Suprapubic skin (tissue), 4 donors: Measurements from ENCODE around the gene UBASH3A.

ENCODE experiments used
- POLR2A ChIP-seq, 2 donors: fragments of 450-650 bp; IDR thresholded peaks; one replicate each; pipeline ENCODE4 v1.6.1; 2017; ENCODE audit warnings: antibody characterized with exemption in 2 of 2, mild to moderate bottlenecking in 2 of 2, moderate library complexity in 2 of 2
- POLR2AphosphoS5 ChIP-seq, 3 donors: sonication (generic); formaldehyde crosslinking; IDR thresholded peaks; one replicate each; pipeline ENCODE4 v1.6.1; 2017; ENCODE audit warnings: antibody characterized with exemption in 3 of 3
- TF ChIP-seq, protein P1 (sequence below), 2 donors: fragments of 200-600 bp in 1 of 2; fragments of 450-650 bp in 1 of 2; sonication (generic) in 1 of 2; IDR thresholded peaks; one replicate each; pipeline ENCODE4 v1.5.1; 2016 to 2019; ENCODE audit warnings: antibody characterized with exemption in 2 of 2, mild to moderate bottlenecking in 1 of 2, moderate library complexity in 1 of 2

DNA sequence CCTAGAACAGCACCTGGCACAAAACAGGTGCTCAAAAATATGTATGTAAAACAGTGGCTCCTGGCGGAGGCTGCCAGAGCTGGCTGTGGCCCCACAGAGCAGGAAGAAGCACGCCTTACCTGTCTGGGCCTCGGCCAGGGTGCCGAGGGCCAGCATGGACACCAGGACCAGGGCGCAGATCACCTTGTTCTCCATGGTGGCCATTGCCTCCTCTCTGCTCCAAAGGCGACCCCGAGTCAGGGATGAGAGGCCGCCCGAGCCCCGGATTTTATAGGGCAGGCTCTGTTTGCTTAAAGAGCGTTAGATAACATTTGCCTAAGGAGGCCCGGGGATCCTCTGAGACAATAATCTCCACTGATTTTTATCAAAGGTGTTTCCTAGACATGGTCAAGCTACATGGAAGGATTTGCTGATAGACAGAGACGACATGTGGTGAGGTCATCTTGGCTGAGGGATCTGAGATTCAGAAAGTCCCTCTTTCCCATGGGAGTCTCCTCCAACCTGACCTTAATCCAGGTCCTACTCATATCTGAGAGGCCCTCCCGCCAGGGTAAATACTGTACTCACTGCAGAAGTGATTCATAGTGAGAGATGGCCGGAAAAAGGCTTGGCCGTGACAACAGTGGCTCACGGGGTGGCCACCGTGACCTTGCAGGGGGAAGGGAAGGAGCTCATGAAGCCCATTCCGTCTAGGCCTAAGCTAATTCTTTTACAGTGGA lies 37.3 kb upstream of the UBASH3A start, which contains the start of gene TFF1:
- TF ChIP-seq, protein P1, sequence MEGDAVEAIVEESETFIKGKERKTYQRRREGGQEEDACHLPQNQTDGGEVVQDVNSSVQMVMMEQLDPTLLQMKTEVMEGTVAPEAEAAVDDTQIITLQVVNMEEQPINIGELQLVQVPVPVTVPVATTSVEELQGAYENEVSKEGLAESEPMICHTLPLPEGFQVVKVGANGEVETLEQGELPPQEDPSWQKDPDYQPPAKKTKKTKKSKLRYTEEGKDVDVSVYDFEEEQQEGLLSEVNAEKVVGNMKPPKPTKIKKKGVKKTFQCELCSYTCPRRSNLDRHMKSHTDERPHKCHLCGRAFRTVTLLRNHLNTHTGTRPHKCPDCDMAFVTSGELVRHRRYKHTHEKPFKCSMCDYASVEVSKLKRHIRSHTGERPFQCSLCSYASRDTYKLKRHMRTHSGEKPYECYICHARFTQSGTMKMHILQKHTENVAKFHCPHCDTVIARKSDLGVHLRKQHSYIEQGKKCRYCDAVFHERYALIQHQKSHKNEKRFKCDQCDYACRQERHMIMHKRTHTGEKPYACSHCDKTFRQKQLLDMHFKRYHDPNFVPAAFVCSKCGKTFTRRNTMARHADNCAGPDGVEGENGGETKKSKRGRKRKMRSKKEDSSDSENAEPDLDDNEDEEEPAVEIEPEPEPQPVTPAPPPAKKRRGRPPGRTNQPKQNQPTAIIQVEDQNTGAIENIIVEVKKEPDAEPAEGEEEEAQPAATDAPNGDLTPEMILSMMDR (IDR thresholded peaks at IDR 0.05), result no peak
- TF ChIP-seq POLR2AphosphoS5 (IDR thresholded peaks at IDR 0.05) (no peak), POLR2A (IDR thresholded peaks at IDR 0.05) (no peak)
